ENCODE measurements around the gene AGTRAP.

GRCh38 chr1:11789126-11790067, 53.5 kb downstream of the AGTRAP start:
- TF ChIP-seq CTCF (IDR thresholded peaks at IDR 0.05): no peak
- no peak for TF ChIP-seq POLR2AphosphoS5 (IDR thresholded peaks at IDR 0.05; ENCODE audit: low read depth, low read length)
- no peak for TF ChIP-seq REST (IDR thresholded peaks at IDR 0.05; ENCODE audit: insufficient read depth in 1 of 2, low read depth in 2 of 2, low read length in 1 of 2)
- TF ChIP-seq TCF7L2 (IDR thresholded peaks at IDR 0.05; ENCODE audit: low read depth, low read length): no peak
- TF ChIP-seq SIN3A (IDR thresholded peaks at IDR 0.05; ENCODE audit: borderline replicate concordance, insufficient read depth, low read depth, low read length): no peak

Measured in Panc1 (cell line).